Measurements from ENCODE around the gene EPB41L4B.
A peak's percentile ranks its signal among the peaks of the same experiment; 100 is the strongest.
"Not testable (repeated sequence)": the region's sequence is repeated elsewhere in the genome, so short reads cannot be mapped to it uniquely, and the experiment has no call there.

EPB41L4B gene

GRCh38 chr9:109241207-109241606 lies 79.7 kb downstream of the EPB41L4B start:
- DNase-seq = no peak

GRCh38 chr9:109239240-109239639 lies 81.6 kb downstream of the EPB41L4B start:
- no peak for DNase-seq

- DNase-seq = no peak
Observed at GRCh38 chr9:109238655-109239054, 82.2 kb downstream of the EPB41L4B start.

- no peak for DNase-seq
Observed at GRCh38 chr9:109238125-109238524, 82.7 kb downstream of the EPB41L4B start.

GRCh38 chr9:109232449-109233237 lies 88.2 kb downstream of the EPB41L4B start:
- DNase-seq = no peak

- DNase-seq = no peak
Observed at GRCh38 chr9:109231593-109231992, 89.3 kb downstream of the EPB41L4B start.

- no peak for DNase-seq
Observed at GRCh38 chr9:109230277-109230676, 90.6 kb downstream of the EPB41L4B start.

GRCh38 chr9:109229682-109230081 lies 91.2 kb downstream of the EPB41L4B start:
- DNase-seq = no peak

- no peak for DNase-seq
Observed at GRCh38 chr9:109228093-109228642, 92.7 kb downstream of the EPB41L4B start.

GRCh38 chr9:109225629-109226028 lies 95.2 kb downstream of the EPB41L4B start:
- no peak for DNase-seq

GRCh38 chr9:109224751-109225150 lies 96.1 kb downstream of the EPB41L4B start:
- DNase-seq = no peak

GRCh38 chr9:109218242-109218641 lies 102.6 kb downstream of the EPB41L4B start:
- DNase-seq = not testable (repeated sequence)

- no peak for DNase-seq
Observed at GRCh38 chr9:109214414-109214813, 106.4 kb downstream of the EPB41L4B start.

- peak; percentile 17 for DNase-seq
Observed at GRCh38 chr9:109213285-109214121, 107.4 kb downstream of the EPB41L4B start.

- DNase-seq = no peak
Observed at GRCh38 chr9:109212768-109213167, 108.1 kb downstream of the EPB41L4B start.

- no peak for DNase-seq
Observed at GRCh38 chr9:109206670-109207069, 114.2 kb downstream of the EPB41L4B start.

- DNase-seq = no peak
Observed at GRCh38 chr9:109205526-109205925, 115.3 kb downstream of the EPB41L4B start.

- no peak for DNase-seq
Observed at GRCh38 chr9:109203761-109204360, 117.0 kb downstream of the EPB41L4B start.

GRCh38 chr9:109199676-109200075 lies 121.2 kb downstream of the EPB41L4B start:
- DNase-seq = no peak

GRCh38 chr9:109198736-109199382 lies 122.0 kb downstream of the EPB41L4B start:
- no peak for DNase-seq

- no peak for DNase-seq
Observed at GRCh38 chr9:109193974-109194556, 126.8 kb downstream of the EPB41L4B start.

- DNase-seq = peak; percentile 61
Observed at GRCh38 chr9:109192732-109193361, 128.0 kb downstream of the EPB41L4B start.
